GM19463 (cell line): ENCODE data around the gene LRP5.
A peak's percentile ranks its signal among the peaks of the same experiment; 100 is the strongest.
"Not testable (repeated sequence)": the region's sequence is repeated elsewhere in the genome, so short reads cannot be mapped to it uniquely, and the experiment has no call there.

Experiments
- ATAC-seq: cut with Tn5 transposase; IDR thresholded peaks from one replicate; pipeline ENCODE4 v1.9.1; 2021; ENCODE audit warnings: mild to moderate bottlenecking, moderate library complexity; ENCODE audit not compliant: unreplicated experiment

Gene LRP5

GRCh38 chr11:68460741-68461574 lies 148.6 kb downstream of the LRP5 start, which contains the start of gene PPP6R3:
PPP6R3 (plus strand) TSS chr11:68460752; CDS start chr11:68537665, 76,913 bp downstream.
- ATAC-seq: peak; percentile 31

GRCh38 chr11:68461575-68461917 lies 149.2 kb downstream of the LRP5 start:
- no peak for ATAC-seq

DNA sequence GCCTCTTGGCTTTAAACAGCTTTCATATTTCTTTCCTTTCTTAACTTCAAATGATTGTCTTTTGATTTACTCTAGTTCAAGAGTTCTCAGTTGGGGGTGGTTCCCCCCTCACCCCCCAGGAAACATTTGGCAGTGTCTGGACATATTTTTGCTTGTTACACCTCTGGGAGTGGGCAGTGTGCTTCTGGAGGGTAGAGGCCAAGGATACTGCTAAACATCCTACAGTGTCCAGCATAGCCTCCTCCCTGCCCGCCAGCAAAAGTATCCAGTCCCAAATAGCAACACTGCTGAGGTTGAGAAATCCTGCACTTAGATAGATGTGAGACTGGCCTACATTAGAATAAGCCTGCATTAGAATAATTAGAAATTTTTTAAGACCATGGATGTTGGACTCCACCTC lies 151.3 kb downstream of the LRP5 start:
- ATAC-seq: no peak

GRCh38 chr11:68467201-68467834 lies 154.9 kb downstream of the LRP5 start:
- ATAC-seq: no peak

DNA sequence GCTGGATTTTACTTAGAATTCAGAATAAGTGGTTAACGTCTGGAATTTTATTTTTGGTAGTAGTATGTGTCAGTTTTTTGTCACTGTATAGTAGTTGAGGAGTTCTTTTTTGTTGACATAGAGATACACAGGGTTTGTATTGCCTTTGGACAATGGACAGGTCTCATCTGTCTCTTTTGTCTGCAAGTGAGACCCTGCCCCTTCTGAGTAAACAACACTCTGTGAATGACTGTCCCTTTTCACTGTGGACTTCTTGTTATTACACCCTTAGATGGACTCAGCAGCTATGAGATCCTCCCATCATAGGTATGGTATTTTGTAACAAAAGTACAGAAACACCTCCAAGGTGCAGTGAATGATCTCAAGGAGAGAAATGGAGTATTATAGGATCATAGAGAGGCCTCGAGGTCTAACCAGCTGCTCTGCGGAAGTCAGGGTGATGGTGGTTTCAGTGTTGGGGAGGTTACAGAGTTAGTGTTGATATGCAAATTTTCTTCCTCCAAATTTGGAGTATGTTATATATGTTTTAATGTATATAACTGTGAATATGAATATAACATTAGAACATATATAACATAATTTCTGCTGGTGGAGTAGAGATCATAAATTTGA lies 155.9 kb downstream of the LRP5 start:
- no peak for ATAC-seq

DNA sequence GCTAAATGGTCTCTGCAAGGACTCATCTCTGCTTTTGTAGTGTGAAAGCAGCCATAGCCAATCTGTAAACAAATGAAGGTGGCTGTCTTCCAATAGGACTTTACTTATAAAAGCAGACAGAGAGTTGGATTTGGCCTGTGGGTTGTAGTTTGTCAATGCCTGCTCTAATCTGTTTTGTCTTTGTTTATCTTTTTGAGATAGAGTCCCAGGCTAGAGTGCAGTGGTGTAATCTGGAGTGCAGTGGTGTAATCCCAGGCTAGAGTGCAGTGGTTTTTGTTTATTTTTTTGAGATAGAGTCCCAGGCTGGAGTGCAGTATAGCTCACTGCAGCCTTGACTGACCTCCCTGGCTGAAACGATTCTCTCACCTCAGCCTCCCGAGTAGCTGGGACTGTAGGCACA lies 156.7 kb downstream of the LRP5 start:
- ATAC-seq: no peak

GRCh38 chr11:68469642-68470041 lies 157.3 kb downstream of the LRP5 start:
- ATAC-seq: no peak

GRCh38 chr11:68470304-68470811 lies 158.0 kb downstream of the LRP5 start:
- no peak for ATAC-seq

DNA sequence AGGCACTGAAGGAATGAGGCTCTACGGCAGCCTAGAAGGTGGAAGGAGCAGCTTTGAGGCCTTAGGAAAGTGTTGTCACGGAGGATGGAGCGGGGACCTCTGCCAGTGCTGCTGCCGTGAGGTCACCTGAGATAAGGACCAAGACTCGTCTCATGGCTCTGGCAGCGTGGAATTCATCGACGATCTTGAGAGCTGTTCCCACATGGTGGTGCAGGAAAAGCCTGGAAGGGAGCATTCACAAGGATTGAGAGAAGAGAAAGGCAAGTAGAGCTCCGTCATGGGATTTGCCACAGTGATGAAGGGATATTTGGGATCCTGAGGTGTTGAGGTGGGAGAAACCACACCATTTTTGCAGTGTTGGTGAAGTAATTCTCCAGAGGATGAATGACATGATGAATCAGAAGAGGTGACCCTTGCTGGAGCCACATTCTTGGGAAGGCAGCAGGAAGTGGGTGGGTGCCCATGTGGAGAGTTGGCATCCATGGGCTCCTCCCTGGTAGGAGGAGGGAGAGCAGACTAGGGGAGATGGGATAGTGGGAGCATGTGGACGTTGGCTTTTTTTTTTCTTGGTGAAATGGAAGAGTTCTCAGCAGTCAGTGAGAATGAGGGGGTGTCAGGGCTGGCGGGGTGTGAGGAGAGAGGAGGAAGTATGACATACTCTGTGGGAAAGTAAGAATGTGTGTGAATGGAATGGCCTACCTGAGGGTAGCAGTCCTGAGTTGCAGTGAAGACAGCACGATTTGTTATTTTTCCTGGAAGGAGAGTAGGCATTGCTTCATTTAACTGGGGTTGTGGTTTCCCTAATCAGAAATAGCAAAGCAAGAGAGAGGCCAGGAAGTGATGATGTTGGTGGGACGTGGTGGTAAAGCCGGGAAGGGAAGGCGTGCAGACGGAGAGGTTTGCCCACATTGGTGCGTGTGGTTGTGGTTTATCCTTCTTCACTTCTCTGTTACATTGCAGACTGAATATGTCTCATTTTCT lies 159.3 kb downstream of the LRP5 start:
- ATAC-seq: no peak

DNA sequence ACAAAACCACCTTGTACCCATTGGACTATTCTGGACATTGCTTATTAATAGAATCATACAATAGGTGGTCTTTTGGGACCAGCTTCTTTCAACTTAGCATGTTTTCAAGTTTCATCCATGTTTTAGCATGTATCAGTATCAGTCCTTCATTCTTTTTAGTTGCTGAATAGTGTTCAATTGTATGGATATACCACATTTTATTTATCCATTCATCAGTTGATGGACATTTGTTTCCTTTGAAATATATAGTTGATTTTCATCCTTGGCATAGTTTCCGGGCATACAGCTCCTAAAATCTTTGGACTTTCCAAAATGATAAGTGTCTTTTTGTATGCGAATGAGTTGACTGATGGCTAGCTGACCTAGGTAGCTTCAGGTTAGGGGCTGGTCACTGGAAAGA lies 160.4 kb downstream of the LRP5 start:
- ATAC-seq: no peak

DNA sequence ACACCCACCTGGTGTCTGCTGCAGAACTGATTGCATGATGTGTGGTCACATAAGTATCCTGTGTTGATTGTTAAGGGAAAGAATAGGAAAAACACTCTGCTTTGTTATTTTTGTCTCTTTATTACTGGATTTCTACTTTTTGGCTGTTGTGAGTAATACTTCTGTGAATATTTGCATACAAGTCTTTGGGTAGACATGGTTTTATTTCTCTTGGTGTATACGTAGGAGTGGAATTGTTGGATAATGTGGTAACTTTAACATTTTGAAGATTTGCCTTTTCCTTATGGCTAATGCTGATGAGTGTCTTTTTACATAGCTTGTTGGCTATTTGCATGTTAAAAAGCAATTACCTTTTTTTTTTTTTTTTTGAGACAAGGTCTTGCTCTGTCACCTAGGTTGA lies 161.3 kb downstream of the LRP5 start:
- no peak for ATAC-seq

- ATAC-seq: not testable (repeated sequence)
These were observed 163.2 kb downstream of the LRP5 start for GRCh38 chr11:68475626-68476025.

DNA sequence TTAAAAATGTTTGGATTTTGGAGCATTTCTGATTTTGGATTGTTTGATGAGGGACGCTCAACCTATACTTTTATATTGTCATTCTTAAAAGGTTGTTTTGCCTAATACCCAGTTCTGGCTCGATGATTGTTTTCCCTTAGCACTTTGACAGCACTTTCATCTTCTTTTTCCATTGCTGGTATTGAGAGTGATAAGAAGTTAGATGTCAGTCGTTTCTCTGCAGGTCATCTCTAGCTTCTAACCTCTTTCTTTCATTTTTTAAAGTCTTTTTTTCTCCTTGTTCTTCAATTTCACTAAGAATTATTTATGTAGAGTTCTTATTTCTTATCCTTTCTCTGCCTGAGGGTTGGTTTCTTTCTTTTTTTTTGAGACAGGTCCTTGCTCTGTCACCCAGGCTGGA lies 167.0 kb downstream of the LRP5 start:
- no peak for ATAC-seq

DNA sequence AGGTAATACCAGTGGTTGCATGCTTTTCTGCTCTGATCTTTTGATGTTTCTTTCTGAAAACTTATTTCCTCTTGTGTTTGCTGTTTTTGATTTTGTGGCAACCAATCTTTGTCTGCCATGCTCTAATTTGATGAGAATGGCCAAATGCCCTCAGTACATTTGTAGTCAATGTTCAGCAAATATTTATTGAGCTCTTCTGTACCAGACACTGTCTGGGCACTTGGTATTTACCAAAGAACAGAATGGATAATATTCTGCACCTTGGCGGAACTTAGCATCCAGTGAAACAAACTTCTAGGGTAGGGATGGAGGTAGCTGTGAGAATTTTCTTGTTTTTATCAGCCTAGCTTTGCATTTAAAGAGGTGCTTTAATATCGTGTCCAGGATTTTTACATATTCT lies 167.8 kb downstream of the LRP5 start:
- ATAC-seq: no peak

GRCh38 chr11:68480852-68481510 lies 168.6 kb downstream of the LRP5 start:
- no peak for ATAC-seq

DNA sequence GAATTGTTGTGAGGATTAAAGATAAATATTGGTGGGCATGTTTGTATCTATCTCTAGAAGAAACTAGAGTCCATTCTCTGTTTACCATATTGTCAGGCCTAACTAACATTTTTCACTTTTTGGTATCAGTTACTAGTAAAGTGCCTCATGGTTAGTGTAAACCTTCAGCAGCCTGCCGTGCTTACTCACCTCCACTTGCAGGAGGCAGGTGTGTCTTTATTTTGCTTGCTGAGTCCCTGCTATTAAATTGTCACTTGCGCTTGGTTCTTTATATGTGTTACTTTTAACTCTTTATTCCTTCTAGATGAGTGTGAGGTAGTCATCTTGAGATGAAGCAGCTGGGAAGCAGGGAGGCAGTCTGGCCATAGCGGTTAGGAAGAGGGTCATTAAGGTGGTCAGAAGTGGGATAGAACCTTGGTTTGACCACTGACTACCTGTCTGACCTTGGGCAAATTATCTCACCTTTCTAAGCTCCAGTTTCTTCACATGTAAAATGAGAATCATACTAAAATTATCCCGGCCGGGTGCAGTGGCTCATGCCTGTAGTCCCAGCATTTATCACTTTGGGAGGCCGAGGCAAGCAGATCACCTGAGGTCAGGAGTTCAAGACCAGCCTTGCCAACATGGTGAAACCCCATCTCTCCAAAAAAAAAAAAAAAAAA lies 169.3 kb downstream of the LRP5 start:
- ATAC-seq: no peak

GRCh38 chr11:68488623-68489022 lies 176.2 kb downstream of the LRP5 start:
- no peak for ATAC-seq

GRCh38 chr11:68495220-68495729 lies 182.9 kb downstream of the LRP5 start:
- ATAC-seq: no peak

GRCh38 chr11:68495872-68496271 lies 183.5 kb downstream of the LRP5 start:
- ATAC-seq: no peak
